Hepatocyte (in vitro differentiated cells): Measurements from ENCODE around the gene SLC46A2. TPM values are rescaled to one million over a fixed set of nuclear protein-coding genes. Genes with fewer than 3 reads are reported as not detected.

Source experiments
- DNase-seq: peaks from one replicate; pipeline ENCODE4 v3.0.0-alpha.2; 2016; ENCODE audit warnings: low spot score
- H2AFZ ChIP-seq: fragments of 200-600 bp; sonication (generic); 2 replicates; pipeline ENCODE4 v1.6.0; 2016; ENCODE audit warnings: antibody characterized with exemption, mild to moderate bottlenecking
- H3K27ac ChIP-seq: fragments of 200-600 bp; sonication (generic); 2 replicates; pipeline ENCODE4 v1.5.1; 2016; ENCODE audit warnings: mild to moderate bottlenecking
- H3K27me3 ChIP-seq: fragments of 200-600 bp; sonication (generic); 2 replicates; pipeline ENCODE4 v1.6.1; 2016
- H3K36me3 ChIP-seq: fragments of 200-600 bp; sonication (generic); replicated peaks from 2 replicates; pipeline ENCODE4 v1.5.1; 2016; ENCODE audit warnings: low read depth; ENCODE audit not compliant: insufficient read depth
- H3K4me1 ChIP-seq: fragments of 200-600 bp; sonication (generic); 2 replicates; pipeline ENCODE4 v1.5.1; 2016; ENCODE audit warnings: mild to moderate bottlenecking, moderate library complexity; ENCODE audit not compliant: insufficient read depth
- H3K4me2 ChIP-seq: fragments of 200-600 bp; sonication (generic); 2 replicates; pipeline ENCODE4 v1.6.0; 2016
- H3K4me3 ChIP-seq: fragments of 200-600 bp; sonication (generic); 2 replicates; pipeline ENCODE4 v1.5.1; 2016; ENCODE audit warnings: mild to moderate bottlenecking
- H3K79me2 ChIP-seq: fragments of 200-600 bp; sonication (generic); 2 replicates; pipeline ENCODE4 v1.6.0; 2017; ENCODE audit warnings: mild to moderate bottlenecking
- H3K9me2 ChIP-seq: fragments of 200-600 bp; sonication (generic); replicated peaks from 2 replicates; pipeline ENCODE4 v1.6.0; 2017; ENCODE audit warnings: mild to moderate bottlenecking; ENCODE audit not compliant: insufficient read depth
- H3K9me3 ChIP-seq: fragments of 200-600 bp; sonication (generic); 2 replicates; pipeline ENCODE4 v1.5.1; 2016; ENCODE audit warnings: low read depth, mild to moderate bottlenecking
- H4K20me1 ChIP-seq: fragments of 200-600 bp; sonication (generic); 2 replicates; pipeline ENCODE4 v1.6.0; 2016; ENCODE audit warnings: mild to moderate bottlenecking; ENCODE audit not compliant: insufficient read depth, poor library complexity, severe bottlenecking
- CTCF ChIP-seq: fragments of 200-600 bp; sonication (generic); IDR thresholded peaks from 2 replicates; pipeline ENCODE4 v1.5.1; 2016; ENCODE audit warnings: antibody characterized with exemption, mild to moderate bottlenecking; ENCODE audit not compliant: poor library complexity
- EZH2 ChIP-seq: fragments of 200-600 bp; sonication (generic); IDR thresholded peaks from 2 replicates; pipeline ENCODE4 v1.6.1; 2016; ENCODE audit warnings: antibody characterized with exemption, mild to moderate bottlenecking, borderline replicate concordance
- EZH2phosphoT487 ChIP-seq: fragments of 200-600 bp; sonication (generic); IDR thresholded peaks from one replicate; pipeline ENCODE4 v1.6.1; 2018; ENCODE audit warnings: antibody characterized with exemption, mild to moderate bottlenecking, low read depth, moderate library complexity; ENCODE audit not compliant: unreplicated experiment, severe bottlenecking
- WGBS: methylation state at CpG from one replicate; pipeline ENCODE4 v1.1.6; 2016; ENCODE audit warnings: low lambda C conversion rate; ENCODE audit errors: missing lambda C conversion rate; 5-methylcytosine and 5-hydroxymethylcytosine counted together
- polyA plus RNA-seq: library from polyadenylated mRNA; unstranded; fragments of >200 nt; fragmentation: Nextera tagmentation; extraction: Ambion mirVana; gene quantifications from 2 replicates; pipeline ENCODE4 v1.2.1, GENCODE V29; 2016
- total RNA-seq: library from RNA; depleted of rRNA; stranded (reverse); fragments of >200 nt; gene quantifications from 2 replicates; pipeline ENCODE4 v1.2.3, GENCODE V29; 2014

The SLC46A2 gene
- total and polyA plus RNA-seq, 2 experiments from 2014 or later = not detected

GRCh38 chr9:112869041-112869529 is 21.6 kb downstream of the SLC46A2 start:
- peaks cover 6% of the 10 kb centered on the region for H3K4me1 ChIP-seq
- H3K27ac ChIP-seq = no peak overlapping the region
- H3K4me2 ChIP-seq = no peak overlapping the region
- H3K9me3 ChIP-seq = no peaks in the 10 kb centered on the region
- no peak overlapping the region for H2AFZ ChIP-seq
- H4K20me1 ChIP-seq = no peaks in the 10 kb centered on the region
- TF ChIP-seq EZH2 (no peak), CTCF (no peak), EZH2phosphoT487 (no peak)
- H3K9me2 ChIP-seq = no peaks in the 10 kb centered on the region
- no peak for DNase-seq
- no peaks in the 10 kb centered on the region for H3K27me3 ChIP-seq
- H3K36me3 ChIP-seq = no peaks in the 10 kb centered on the region
- WGBS = 68% methylated on average over 8 of the region's 8 CpGs
- no peaks in the 10 kb centered on the region for H3K79me2 ChIP-seq
- H3K4me3 ChIP-seq = no peak overlapping the region

- no peak for TF ChIP-seq EZH2
- no peak for TF ChIP-seq CTCF
- no peak for TF ChIP-seq EZH2phosphoT487
Observed at GRCh38 chr9:112868461-112868860, 22.2 kb downstream of the SLC46A2 start.

GRCh38 chr9:112867275-112867991 is 23.2 kb downstream of the SLC46A2 start:
- no peaks in the 10 kb centered on the region for H3K9me2 ChIP-seq
- 74% methylated on average over 2 of the region's 3 CpGs for WGBS
- H3K4me3 ChIP-seq = no peak overlapping the region
- no peaks in the 10 kb centered on the region for H3K27me3 ChIP-seq
- no peak overlapping the region for H2AFZ ChIP-seq
- peak overlapping the region; percentile 41 for H3K4me2 ChIP-seq
- H3K36me3 ChIP-seq = no peaks in the 10 kb centered on the region
- peak; percentile 57 for DNase-seq
- no peaks in the 10 kb centered on the region for H3K79me2 ChIP-seq
- peak overlapping the region; percentile 86 for H3K27ac ChIP-seq
- H3K9me3 ChIP-seq = no peaks in the 10 kb centered on the region
- peaks cover 6% of the 10 kb centered on the region for H3K4me1 ChIP-seq
- no peaks in the 10 kb centered on the region for H4K20me1 ChIP-seq
- TF ChIP-seq EZH2 = no peak
- no peak for TF ChIP-seq EZH2phosphoT487
- TF ChIP-seq CTCF = no peak

More at GRCh38 chr9:112868461-112868860, 22.2 kb downstream of the SLC46A2 start:
- no peaks in the 10 kb centered on the region for H3K27me3 ChIP-seq
- H3K79me2 ChIP-seq = no peaks in the 10 kb centered on the region
- H3K4me1 ChIP-seq = peaks cover 6% of the 10 kb centered on the region
- WGBS = 92% methylated on average over 10 of the region's 10 CpGs
- H3K4me3 ChIP-seq = no peak overlapping the region
- H3K36me3 ChIP-seq = no peaks in the 10 kb centered on the region
- H3K27ac ChIP-seq = peak overlapping the region; percentile 86
- no peaks in the 10 kb centered on the region for H3K9me2 ChIP-seq
- H3K9me3 ChIP-seq = no peaks in the 10 kb centered on the region
- H3K4me2 ChIP-seq = no peak overlapping the region
- H2AFZ ChIP-seq = no peak overlapping the region
- no peak for DNase-seq
- H4K20me1 ChIP-seq = no peaks in the 10 kb centered on the region
